ENCODE results near the gene FBXL12. TPM values are rescaled to one million over a fixed set of nuclear protein-coding genes. Genes with fewer than 3 reads are reported as not detected.

The FBXL12 gene
- total RNA-seq, 1 donor from 2014 or later = 10.4 TPM

DNA sequence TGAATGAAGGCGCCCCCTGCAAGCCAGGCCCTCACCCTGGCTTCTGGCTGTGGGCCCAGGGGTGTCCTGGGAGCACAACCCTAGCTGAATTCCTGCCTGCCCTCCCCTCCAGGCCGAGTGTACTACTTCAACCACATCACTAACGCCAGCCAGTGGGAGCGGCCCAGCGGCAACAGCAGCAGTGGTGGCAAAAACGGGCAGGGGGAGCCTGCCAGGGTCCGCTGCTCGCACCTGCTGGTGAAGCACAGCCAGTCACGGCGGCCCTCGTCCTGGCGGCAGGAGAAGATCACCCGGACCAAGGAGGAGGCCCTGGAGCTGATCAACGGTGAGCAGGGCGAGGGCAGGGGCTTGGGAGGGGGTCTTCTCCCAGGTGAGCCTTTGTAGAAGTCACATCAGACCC is 19.4 kb upstream of the FBXL12 start:
- no peak for DNase-seq

DNA sequence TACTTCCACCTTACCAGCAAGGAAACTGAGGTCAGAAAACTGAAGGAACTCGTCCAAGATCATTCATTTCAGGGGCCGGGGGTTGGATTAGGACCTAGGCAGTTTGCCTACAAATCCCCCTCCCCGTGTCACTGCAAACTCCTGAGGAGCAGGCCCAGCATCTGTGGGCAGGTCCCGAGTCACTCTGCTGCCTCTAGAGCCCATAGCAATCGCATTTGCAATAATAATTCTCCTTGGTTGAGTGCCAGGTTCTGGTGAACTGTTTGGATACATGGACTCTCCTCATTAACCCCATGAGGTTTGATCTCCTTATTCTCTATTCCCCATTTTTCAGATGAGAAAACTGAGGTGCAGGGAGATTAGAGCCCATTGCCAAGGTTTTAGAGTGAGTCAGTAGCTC is 17.1 kb upstream of the FBXL12 start:
- no peak for DNase-seq

DNA sequence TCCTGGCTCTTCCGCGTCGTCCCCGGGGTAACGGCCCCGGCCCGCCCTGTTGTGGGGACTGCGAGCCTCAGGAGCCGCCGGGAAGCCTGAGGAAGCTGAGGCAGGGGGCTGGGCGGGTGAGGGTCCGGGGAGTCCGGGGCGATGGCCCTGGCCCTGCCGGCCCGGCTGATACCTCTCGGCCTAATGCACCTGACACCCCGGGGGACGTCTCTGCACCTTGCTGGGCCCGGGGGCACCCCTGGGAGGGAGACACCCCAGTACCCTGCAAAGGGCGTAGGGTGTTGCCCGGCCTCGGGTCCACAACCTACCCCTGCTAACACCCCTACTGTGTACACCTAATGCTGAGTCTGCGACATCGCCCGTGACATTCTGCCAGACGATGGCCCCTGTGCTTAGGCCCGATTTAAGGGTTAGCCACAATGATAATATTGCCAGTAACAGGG is 16.6 kb upstream of the FBXL12 start:
- no peak for DNase-seq

DNA sequence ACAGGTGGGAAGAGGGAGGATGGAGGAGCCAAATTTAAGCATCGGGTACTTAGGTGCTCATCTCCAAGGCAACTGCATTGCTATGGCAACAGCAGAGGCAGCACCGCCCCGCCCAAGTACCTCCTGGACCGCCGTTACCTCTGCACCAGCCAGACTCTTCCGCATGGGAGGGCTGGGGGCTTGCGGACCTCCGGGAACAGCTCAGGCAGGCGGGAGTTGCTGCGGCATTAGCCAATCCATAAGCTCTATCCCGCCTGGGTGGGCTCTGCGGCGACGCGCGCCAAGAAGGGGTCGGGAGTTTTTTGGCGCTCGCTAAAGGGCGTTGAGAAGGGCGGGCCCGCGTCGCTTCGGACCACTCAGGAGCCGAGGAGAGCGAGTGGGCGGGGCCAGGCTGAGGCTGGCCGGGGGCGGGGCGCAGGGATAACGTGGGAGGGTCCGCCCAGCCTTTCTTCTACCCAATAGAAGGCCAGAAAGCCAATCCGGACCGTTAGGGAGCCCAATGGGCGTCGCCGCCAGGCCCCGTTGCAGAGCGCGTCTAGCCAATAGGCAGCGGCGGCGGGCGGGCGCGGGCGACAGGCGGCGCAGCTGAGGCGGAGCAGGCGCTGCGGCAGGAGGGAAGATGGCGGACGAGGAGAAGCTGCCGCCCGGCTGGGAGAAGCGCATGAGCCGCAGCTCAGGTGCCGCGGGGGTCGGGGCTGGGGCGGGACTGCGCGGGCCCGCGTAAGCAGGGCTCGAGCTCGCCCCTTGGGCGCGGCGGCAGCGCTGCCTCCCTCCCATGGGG is 16.0 kb upstream of the FBXL12 start, which contains the start of gene PIN1:
PIN1 (plus strand) TSS at position 593 of the 781 bp plus-strand sequence; CDS start at position 620, 27 bp downstream.
- peak; percentile 99 for DNase-seq

DNA sequence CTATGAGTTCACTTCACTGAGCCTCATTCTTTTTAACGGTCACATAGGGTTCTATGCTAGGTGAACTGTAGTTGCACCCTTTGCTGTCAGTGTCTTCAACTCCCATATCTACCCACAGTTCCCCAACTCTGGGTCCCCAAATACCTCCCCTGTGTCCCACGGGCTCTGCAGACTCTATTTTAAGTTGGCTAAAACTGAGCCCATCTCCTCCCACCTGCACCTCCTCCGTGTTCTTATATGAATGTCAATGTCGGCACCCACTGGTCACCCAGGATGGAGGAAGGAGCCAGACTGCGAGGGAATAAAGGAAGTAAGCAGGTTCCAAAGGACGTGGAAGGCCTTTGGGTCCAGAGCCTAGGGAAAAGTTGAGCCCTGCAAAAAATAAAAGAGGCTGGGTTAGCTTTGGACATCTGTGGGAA is 15.4 kb upstream of the FBXL12 start:
- DNase-seq = no peak

DNA sequence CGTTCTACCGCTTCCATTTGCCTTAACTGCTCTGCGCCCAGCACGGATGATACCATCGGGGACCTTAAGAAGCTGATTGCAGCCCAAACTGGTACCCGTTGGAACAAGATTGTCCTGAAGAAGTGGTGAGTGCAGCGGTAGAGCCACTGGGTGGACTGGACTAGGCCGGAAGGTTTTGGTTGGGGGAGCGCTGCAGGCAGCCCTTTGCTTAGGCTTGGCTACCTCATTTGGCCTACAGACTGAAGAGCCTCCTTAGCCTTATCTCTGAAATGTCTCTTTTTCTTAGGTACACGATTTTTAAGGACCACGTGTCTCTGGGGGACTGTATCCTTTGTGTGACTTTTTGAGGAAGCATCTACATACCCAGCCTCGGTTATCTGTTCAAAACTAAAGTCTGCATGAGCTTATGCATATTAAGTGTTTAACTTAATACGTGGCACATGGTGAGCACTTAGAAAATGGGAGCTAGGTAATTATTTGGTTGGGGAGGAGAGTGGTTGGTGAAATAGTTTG is 9.7 kb upstream of the FBXL12 start:
- no peak for DNase-seq

DNA sequence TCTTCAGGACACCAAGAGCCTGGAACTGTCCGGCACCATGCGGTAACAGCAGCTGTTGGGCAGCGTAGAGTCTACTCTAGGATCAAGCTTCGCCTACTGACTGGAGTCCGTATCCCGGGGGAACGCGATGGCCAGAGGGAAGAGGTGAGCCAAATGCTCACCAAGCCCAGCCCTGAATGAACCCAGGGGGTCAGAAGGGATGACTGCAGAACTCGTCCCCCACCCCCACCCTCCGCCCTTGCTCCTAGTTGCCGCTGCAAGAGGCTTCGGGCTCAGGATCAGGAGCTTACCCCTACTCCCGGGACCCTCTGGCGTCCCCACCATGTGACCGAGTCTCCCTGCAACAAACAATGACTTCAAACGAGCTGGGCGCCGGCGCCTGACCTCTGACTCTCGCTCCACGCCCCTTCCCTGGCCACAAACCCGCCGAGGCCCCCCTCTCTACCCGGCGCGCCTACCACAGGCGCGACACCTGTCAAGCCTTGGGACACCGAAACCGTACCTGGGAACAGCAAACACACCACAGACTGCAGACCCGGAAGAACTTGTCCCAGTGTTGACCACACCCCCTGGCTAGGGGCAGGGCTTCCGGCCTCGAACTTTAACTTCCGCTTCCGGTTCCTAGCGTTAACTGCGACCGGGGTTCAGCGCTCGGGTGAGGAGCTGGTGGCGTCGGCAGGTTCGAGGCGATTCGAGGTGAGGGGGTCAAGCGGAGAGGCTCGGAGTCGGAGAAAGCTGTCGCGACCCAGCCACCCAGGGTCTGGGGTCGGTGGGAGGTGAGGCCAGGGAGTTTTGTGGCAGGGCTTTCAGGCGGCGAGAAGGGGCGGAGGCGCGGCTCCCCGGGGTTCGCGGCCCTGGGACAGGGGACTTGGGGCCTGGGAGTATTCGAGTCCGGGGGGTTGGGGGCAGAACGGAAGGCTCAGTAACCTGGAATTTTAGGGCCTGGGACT is 8.7 kb upstream of the FBXL12 start, which contains the start of gene UBL5:
UBL5 (plus strand) TSS at position 630 of the 950 bp plus-strand sequence. CDS start 420 bp downstream, outside the sequence.
- DNase-seq = peak; percentile 85

DNA sequence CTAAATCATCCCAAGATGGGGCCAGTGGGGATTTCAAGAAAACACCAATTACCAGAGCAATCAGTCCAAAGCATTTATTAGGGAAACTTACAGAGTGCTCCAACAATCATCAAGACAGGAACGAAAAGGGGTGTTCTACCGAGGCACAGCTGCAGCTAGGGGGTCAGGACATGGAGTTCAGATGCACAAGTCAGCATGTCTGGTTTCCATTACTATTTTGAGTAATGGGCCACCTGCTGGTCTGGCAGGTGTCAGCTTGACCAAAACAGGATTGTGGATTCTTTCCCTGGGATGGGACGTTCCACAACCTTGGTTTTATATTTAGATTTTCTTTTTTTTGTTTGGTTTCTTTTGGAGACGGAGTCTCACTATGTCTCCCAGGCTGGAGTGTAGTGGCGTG is 4.9 kb upstream of the FBXL12 start:
- no peak for DNase-seq

DNA sequence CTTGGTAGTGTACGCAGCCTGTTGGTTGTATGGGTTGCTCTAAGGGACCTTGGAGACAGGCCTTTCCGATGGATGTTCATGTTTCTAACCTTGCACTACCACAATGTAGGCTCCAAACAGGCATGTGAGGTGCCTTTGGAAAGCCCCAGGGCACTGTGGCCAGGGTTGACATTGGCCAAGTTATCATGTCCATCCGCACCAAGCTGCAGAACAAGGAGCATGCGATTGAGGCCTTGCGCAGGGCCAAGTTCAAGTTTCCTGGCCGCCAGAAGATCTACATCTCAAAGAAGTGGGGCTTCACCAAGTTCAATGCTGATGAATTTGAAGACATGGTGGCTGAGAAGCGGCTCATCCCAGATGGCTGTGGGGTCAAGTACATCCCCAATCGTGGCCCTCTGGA is 1.2 kb upstream of the FBXL12 start:
- DNase-seq = peak; percentile 47

DNA sequence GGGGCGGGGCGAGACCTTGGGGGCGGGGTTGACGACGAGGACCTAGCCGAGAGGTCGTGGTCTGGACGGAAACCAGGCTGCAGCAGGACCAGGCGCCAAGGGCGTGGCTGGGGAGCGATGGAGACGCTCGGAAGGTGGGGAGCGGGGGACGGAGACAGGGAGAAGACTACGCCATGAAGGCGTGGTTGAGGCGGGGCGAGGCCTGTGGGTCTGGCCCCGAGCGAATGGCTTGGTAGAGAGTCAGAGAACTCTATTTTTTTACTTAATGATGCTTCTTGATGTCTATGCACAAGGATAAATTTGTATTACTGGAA is 674 bp upstream of the FBXL12 start:
- DNase-seq = no peak

DNA sequence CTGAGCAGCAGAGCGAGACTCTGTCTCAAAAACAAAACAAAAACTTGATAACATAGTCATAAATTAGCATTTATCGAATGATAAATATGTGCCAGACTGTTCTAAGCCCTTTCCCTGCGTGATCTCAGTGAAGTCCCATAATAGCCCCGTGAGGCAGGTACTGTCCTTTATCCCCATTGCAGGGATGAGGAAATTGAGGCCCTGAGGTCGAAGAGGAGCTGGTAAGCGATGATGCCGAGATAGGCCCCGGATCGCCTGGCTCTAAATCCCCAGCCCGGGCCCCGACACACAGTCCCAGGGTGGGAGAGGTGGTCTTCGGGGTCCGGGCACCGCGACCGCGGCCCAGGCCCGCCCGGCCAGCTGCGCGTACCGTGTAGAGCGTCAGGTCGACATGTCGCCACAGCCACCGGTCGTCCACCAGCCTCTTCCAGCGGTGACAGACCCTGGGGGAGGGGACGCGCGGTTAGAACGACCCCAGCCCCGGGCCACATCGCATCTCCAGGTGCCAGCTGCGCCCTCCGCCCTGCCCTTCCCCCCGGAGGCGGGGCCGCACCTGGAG is 625 bp downstream of the FBXL12 start:
- no peak for DNase-seq

DNA sequence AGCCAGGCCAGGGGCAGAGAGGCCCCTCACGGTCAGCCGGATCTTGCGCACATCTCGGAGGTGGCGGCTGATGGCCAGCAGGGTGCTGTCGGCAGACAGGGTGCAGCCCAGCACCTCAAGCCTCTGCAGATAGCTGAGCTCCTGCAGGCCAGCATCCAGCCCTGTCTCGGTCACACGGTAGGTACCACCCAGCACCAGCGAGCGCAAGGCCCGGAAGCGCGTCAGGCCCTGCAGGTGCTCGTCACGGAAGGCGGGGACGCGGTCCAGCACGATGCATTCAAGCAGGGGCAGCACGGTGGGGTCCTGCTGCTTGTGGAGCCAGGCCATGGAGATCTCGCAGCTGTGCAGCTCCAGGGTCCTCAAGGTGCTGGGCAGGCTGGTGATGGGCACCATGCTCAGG is 7.7 kb downstream of the FBXL12 start:
- no peak for DNase-seq

DNA sequence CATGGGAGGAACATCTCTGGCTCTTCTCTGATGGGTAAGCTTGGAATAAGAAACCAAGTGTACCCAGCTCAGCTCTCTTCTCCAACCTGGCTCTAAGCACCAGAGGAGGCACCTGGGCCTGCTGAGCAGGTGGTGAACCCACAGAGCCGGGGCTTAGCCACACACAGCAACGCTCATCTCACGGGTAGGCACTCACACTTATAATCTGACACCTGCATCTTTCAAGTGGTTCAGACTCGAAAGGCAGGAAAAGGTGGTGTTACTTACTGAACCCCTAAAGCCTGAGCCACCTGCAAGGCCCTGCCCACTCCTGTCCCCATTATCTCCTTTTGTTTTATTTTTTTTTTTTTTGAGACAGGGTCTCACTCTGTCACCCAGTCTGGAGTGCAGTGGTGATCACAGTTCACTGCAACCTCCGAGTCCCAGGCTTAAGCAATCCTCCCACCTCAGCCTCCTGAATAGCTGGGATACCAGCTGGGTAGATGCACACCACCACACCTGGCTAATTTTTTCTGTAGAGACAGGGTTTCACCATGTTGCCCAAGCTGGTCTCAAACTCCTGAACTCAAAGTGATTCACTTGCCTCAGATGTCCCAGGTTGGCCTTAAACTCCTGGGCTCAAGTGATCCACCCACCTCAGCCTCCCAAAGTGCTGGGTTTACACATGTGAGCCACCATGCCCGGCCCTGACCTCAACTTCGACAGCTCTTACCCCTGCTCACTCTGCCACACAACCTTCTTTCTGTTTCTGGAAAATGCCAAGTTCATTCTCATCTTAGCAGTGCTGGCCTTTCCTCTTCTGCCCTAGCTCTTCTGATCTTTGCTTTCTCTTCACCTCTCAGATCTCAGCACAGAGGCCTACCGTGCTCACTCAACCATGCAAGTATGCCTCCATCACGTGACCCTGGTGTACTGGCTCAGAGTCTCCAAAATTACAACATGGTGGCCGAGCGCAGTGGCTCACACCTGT is 9.7 kb downstream of the FBXL12 start:
- DNase-seq = no peak

DNA sequence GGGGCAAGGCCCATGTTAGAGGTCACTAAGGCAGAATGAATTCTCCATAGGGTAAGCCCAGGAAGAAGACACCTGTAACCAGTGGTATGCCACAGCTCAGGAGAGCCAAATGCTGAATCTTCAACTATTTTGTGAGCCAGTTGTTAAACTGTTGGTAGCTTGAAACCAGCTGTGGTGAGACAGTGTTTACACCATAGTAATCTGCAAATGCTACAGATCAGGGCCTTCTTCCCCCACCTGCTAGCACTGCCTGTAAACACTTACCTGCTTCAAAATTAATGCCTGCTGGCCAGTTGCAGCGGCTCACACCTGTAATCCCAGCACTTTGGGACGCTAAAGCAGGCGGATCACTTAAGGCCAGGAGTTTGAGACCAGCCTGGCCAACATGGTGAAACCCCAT is 12.1 kb downstream of the FBXL12 start:
- DNase-seq = no peak

DNA sequence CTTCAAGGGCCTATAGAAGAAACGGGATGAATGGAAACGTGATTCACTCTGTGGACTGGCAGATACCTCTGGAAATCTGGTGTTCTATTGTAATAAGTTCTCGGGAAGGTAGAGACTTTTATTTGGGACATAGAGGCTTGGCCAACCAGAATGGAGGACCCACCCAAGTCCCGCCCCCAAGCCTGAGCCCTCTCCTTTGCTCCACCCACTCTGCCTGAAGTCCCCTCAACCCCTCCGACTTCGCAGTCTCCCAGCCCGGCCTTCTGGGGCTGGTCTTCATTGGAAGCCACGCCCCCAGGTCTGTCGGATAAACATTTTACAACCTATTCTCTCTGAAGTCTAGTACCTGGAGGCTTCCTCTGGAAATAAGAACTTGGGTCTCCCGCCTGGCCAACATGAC is 16.9 kb downstream of the FBXL12 start:
- no peak for DNase-seq

DNA sequence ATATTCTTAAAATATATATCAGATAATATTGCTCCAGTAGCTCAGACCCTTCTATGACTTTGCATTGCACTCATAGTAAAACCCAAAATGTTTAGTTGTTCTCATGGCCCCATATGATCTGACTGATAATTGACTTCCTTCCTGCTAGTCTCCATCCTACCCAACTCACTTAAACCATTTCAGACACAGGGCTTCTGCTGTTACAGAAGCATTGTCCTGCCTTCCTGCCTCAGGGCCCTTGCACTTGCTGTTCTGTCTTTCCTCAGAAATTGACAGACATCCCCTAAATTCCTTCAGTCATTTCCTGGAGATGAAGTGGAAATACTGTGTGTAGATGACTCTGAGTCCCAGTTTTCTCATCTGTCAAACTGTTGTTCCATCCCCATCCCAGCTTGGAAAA is 19.7 kb downstream of the FBXL12 start:
- DNase-seq = no peak

DNA sequence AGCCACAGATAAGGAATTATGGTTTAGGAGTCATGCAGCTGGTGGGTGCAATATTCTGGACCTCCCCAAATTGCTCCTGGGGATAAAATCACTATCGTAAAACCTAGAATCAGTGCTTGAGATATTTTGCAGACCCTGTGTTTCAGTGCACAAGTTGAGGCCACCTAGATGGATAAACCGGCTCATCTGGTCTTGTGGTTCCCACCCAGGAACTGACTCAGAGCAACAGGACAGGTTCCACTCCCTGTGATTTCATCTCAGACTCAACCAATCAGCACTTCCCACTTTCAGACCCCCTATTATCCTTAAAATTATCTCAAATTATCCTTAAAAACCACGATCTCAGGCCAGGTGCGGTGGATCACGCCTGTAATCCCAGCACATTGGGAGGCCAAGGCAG is 21.0 kb downstream of the FBXL12 start:
- DNase-seq = no peak

DNA sequence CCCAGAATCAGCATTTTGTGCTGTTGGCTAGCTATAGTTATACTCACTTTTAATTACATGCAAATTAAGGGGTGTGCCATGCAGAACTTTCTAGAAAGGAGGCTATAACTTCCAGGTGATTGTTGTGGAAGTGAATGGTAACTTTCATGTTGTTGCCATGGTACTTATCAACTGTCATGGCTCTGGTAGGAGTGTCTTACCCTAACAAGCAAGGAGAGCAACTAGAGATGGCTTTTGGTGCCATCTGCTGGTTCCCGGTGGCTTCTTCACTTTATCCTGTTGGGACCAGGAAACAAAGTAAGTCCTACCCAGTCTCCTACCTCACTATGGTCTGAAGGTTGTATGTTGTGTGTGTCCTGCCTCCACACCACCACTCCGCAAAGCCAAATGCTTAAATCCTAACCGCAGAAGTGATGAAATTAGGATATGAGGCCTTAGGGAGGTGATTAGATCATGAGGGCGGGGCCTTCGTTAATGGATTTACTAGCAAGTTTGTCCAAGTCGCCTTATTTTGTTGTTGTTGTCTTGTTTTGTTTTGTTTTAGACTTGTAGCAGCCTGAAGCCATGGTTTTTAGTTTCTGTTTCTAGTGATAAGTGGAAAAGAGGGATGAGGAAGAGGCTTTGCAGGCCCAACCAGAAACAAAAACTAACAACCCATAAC is 22.6 kb downstream of the FBXL12 start:
- DNase-seq = peak; percentile 81

DNA sequence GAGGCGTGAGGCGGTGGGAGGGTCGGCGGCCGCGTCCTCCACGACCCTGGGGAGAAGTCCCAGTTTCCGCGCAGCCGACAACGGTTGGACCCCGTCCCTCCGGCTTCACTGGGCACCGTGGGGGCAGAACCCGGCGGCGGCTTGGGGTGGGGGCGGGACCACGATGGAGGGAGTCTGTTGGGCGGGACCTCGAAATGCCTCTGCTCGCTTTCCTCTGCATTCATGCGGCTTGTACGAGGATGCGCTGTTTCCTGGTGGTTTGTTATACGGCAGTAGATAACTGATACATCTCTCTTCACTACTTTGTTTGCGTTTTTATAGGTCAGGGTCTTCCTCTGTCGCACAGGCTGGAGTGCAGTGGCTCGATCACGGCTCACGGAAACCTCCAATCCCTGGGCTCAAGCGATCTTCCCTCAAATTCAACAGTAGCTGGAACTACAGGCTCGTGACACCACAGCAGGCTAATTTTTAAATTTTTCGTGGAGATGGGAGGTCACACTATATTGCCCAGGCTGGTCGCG is 25.7 kb downstream of the FBXL12 start:
- DNase-seq = peak; percentile 34

DNA sequence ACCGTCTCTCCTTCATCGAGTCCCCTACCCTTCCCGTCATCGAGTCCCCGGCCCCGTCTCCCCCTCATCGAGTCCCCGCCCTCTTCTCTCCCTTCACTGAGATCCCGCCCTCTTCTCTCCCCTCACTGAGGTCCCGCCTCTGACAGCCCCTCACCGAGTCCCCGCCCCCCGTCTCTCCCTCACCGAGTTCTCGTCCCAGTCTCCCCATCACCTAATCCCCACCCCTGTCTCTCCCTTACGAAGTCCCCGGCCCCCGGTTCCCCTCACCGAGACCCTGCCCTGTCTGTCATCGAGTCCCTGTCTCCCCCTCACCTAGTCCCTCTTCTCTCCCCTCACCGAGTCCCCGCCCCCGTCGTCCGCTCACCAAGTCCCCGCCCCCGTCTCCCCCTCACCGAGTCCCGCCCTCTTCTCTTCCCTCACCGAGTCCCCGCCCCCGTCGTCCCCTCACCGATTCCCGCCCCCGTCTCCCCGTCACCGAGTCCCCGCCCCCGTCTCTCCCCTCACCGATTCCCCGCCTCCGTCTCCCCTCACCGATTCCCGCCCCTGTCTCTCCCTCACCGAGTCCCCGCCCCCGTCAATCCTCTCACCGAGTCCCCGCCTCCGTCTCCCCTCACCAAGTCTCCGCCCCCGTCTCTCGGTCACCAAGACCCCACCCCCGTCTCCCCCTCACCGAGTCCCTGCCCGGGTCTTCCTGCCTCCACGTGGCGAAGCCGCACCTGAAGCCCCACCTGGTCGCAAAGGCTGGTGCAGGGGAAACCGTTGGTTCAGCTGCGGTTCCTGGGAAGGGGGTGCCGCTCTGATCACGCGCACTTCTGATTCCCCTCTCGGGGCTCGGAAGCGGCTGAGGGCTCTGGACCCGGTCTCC is 26.4 kb downstream of the FBXL12 start:
- peak; percentile 98 for DNase-seq

Data from skin of body (tissue), 2 donors.